ENCODE data around the gene ARHGEF3.

Gene ARHGEF3

DNA sequence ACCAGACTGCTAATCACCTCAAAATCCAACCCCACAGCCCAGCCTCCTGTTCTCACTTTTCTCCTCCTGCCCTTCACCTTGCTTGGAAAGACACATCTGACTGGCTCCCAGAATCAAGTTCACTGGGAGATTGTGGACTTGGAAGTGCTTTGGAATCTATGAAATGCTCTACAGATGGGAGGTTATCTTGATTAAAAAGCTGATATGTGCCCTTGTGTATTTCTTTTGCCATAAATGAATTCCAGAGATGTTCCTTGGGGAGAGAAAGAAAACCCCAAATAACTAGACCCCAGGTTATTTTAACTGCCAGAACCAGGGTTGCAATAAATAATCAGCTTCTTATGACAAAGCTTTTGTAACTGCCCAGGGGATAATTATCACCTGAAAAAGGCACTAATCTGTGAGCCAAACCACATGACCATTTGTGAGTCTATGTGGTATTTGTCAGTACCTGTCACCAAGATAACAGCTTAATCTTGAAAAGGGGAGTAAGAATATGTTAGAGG lies 21.7 kb upstream of the ARHGEF3 start:
- no peak for DNase-seq (ENCODE audit: low spot score)

DNA sequence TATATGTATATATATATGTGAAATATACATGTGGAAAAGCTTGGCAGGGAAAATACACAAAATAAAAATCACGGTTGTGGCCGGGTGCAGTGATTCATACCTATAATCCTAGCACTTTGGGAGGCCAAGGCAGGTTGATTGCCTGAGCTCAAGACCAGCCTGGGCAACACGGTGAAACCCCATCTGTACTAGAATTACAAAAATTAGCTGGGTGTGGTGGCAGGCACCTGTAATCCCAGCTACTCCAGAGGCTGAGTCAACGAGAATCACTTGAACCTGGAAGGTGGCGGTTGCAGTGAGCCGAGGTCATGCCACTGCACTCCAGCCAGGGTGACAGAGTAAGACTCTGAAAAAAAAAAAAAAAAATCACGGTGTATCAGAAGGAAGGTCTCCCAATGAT lies 20.8 kb upstream of the ARHGEF3 start:
- DNase-seq (ENCODE audit: low spot score), result no peak

DNA sequence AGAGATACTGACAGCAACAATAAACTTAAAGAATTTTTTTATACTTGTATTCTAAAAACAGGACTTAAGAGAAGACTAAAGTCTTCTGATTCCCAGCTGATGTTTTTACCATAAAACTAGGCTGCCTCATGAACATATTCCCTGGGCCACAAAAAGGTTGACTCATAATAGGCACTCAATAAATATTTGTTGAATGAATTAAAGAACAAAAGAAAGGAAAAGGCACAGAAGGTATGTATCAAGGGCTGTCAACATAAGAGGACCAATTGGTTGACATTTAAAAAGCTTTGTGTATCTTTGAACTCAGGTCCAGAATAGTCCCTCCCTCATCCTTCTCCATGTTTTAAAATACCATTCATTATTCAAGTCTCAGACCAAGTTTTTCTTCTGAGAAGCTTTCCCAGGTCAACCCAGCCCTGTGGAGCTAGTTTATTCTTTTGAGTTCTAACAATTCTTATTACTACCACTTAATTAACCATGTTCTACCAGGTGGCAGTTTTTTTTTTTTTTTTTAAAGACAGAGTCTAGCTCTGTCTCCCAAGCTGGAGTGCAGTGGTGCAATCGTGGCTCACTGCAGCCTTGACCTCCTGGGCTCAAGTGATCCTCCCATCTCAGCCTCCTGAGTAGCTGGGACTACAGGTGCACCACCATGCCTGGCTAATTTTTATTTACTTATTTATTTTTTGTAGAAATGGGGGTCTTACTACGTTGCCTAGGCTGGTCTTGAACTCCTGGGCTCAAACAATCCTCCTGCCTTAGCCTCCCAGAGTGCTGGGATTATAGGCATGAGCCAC lies 17.5 kb upstream of the ARHGEF3 start:
- DNase-seq (ENCODE audit: low spot score), result no peak

DNA sequence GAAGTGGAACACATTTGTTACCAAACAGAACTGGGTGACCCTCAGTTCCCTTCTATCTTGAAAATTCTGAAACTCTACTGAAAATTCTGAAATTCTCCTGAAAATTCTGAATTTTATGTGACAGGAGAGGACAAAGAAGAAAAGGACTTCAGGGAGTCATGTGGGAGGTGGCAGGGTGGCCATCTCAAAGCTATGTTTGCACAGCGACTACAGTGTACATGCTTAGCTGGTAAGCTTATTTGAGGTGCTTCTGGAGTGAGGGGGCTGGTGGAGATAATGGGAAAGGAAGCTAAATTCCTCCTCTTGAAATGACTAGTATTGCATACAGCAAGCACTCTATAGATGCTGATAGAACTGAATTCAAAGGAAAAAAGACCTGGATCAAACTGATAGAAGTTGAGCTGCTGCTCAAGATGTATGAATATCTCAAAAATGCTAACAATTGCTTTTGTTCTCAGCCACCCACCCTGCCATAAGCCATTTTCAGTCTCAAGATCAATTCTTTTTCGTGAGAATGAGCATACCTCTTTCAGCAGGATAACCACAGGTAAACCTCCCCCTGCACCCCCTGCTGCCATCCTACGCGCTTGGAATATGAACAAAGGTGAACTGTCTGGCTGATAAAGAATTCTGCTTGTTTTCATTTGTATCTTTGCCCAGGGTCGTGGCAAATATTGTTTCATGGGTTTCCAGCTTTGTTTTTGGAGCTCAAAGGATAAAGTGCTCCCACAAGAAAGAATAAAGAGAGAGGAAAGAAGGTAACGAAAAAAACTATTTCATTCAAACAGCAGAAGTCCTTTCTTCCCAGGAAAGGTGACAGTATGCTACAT lies 16.6 kb upstream of the ARHGEF3 start:
- no peak for DNase-seq (ENCODE audit: low spot score)

DNA sequence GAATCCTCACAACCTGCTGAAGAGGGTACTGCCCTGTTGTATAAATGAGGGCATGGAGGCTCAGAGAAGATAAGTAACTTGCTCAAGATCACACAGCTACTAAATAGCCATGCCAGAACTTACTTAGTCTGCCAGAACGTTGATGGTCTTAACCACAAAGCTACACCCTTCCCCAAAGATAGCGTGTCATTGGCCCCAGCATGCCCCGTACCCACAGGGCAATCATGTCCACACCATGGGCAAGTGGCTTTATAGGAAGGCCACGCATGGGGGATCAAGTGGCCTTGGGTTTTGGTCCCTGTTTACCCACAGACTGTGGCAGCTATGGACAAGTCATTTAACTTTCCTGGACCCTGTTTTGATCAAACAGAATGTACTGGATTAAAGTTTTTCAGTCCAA lies 15.9 kb upstream of the ARHGEF3 start:
- no peak for DNase-seq (ENCODE audit: low spot score)

DNA sequence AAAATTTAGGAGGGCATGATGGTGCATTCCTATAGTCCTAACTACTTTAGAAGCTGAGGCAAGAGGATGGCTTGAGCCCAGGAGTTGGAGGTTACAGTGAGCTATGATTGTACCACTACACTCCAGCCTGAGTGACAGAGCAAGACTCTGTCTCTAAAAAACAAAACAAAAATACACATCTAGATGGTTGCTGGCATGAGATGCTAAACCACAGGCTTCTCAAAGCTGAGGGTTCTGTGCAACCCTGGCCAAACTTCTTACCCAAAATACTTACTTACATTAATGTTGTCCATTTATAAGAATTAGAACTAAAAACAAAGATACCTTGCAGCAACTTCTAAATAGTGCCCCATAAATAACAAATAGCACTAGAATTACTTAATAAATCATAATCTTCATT lies 14.3 kb upstream of the ARHGEF3 start:
- DNase-seq (ENCODE audit: low spot score), result no peak

DNA sequence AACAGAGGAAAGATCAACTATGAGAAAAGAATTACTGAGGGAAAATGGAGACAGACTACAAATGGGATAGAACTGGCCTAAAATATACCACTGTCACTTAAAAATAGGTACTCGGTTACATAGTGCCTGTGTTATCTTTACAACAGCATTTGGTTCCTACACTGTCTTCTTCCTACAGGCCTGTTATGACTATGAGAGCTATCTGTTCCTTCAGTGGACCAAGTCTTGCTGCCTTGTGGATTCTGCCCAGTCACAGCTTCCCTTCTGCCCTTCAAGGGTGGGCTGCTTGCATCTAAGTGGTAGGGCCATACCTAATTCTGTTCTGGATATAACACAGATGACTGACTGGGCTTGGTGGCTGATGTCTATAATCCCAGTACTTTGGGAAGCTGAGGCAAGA lies 13.8 kb upstream of the ARHGEF3 start:
- DNase-seq (ENCODE audit: low spot score), result no peak

DNA sequence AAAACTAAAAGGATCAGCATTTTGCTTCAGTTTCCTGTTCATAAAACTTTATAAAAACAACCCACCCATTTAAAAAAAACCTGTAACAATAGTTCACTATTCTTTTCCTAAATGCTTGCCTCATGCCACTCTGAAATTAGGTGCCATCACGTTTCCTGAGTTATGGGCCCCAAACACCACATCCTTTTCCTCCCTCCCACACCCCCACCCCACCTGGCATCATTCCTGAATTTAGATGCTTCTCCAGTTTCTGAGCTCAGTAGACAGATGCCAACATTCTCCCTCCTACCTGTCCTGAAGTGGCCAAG lies 11.9 kb upstream of the ARHGEF3 start:
- no peak for DNase-seq (ENCODE audit: low spot score)

DNA sequence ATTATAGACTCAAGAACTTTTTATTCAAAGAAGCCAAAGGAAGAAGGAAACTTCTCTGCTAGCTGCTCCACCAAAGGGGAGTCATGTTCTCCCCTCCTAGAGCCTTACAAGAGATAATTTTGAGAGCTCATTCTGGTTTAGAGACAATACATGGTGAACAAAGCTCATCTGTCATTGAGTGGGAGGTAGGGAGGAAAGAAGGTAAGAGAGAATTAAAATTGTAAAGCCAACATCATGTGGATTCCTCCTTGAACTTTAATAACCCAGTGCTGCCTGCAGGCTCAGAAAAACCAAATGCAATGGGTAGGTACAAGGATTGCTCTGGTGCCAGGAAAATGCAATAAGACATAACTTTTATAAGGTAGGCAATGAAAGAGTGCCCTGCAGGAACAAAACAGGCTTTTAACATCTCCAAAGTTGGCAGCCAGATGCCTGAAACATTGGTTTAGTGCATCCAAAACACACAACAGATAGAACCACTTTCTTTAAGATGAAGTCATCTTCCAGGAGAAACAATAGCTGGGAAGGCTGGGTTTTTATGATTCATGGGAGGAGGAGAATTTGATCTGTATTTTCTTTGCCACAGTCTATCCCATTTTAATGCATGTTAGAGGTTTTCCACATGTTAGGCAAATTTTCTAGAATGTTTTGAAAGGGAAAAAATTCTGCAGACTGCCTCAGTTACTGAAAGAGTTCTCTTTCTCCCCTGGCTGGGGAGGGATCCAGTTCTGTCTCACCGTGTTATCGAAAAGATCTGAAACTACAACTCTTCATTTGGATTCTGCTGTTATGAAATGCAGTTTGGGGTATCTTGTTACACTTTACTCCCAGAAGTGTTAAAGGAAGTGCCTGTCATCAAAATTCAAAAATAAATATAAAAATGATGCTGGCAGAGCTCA lies 11.3 kb upstream of the ARHGEF3 start:
- no peak for DNase-seq (ENCODE audit: low spot score)

DNA sequence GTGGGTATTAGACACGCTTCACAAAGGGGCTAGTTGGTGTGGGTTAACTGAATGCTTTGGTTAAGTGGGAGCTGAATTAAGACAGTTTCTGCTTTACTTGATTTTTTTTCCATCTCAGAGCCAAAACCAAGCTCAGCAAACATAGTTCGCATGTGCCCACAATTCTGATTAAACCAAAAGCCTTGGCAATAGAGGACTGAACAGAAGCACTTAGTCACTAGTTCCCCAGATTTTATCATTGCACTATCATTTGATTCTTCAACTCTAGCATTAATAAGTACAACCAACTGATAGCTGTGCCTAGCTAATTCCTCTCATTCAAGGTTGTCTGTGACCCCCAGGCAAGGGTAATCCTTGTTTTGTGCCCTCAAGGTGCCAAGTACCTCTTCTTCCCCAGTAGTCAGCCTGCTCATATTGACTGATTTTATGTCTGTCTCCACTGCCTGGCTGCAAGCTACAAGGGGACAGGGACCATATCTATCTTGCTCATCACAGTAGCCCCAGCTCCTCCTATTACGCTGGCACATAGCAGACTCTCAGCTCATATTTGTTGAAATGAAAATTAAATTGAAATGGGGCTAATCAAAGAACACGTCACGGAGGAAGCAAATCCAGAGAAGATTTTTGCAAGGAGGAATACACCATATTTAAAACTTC lies 9.9 kb upstream of the ARHGEF3 start:
- DNase-seq (ENCODE audit: low spot score), result no peak

DNA sequence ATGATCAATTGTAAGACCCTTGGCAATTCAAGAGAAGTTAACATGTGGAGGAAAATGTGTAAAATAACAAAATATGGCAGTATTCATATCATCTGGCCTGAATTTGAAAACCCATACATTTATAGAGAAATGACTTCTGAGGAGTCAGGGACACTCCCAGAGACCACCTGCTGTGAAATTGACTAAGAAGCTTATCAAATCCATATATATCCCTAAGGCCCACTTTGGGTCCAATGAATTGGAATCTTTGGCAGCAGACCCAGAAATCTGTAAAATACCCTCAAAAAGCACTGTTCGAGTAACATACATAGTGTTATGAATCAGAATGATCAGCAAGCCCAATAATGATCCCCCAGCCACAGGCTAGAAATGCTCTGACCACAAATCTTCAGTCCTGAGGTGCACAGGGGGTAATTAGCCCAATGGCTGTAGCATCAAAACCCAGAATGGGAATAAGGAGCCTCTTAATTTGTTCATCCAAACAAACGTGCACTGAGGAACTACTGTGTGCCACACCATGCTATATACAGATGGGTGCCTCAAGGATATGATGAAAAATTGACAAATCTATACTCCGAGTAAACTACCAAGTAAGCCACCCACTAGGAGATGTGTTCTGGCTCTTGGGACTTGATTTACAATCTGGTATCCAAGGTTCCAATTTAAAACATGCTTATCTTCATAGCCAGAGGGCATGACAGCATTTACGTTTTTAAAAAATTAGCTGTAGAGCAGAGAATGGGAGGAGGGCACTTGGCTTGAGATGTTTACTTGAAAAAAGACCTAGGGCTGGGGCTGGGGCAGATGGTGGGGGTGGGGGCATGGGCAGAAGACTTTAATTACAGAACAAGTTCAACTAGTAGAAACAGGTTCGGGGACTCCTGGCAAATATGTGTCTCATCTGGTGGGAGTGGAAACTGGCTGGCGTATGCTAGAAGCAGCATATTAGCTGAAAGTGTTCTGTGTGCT lies 9.1 kb upstream of the ARHGEF3 start:
- no peak for DNase-seq (ENCODE audit: low spot score)

DNA sequence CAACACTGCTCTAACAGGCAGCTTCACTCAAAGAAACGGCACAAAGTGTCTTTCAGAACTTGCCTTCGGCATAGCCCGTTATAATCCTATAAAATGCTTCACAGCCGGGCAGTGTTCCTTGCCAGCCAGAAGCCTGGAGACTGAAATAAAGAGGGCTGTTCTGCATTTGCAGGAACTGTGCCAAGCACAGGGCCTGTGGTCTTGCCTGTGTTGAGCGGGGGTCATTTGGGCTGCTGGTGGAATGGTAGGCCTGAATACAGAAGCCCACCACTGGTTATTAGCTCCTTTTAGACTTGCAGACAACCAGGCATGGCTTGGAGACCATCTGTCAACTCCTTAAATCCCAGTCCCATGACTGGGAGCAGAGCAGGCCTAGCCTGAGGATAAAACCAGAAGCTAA lies 4.7 kb upstream of the ARHGEF3 start:
- DNase-seq (ENCODE audit: low spot score), result no peak

DNA sequence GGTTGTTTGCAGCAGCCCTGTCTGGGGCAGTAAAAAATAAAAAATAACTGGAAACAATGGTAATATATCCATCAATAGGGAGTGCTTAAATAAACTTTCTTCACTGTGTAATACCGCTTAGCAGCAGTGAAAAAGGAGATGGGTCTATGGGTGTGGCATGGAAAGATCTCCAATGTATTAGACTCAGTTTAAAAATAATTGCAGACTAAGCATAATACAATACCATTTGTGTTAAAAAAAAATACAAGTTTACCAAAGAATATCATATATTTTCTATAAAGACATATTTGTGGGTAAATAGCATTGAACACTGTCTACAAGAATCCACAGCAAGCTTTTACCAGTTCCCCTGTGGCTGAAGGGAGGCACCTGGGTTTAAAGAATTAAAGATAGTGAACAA lies 1.0 kb upstream of the ARHGEF3 start:
- no peak for DNase-seq (ENCODE audit: low spot score)

DNA sequence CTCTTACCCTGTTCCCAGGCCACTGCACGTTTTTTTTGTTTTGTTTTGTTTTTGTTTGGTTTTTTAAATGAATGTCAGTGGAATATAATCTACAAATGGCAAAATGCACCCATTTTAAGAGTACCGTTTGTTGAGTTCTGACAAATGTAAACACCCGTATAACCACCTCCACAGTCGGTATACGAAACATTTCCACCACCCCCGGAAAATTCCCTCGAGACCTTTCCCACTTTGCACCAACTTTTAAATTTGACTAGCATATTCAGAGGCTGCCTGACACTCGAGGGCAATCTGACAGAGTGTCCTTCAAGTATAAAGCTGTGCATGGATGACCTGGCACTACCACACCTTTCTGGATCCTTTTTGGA lies 613 bp upstream of the ARHGEF3 start:
- no peak for DNase-seq (ENCODE audit: low spot score)

DNA sequence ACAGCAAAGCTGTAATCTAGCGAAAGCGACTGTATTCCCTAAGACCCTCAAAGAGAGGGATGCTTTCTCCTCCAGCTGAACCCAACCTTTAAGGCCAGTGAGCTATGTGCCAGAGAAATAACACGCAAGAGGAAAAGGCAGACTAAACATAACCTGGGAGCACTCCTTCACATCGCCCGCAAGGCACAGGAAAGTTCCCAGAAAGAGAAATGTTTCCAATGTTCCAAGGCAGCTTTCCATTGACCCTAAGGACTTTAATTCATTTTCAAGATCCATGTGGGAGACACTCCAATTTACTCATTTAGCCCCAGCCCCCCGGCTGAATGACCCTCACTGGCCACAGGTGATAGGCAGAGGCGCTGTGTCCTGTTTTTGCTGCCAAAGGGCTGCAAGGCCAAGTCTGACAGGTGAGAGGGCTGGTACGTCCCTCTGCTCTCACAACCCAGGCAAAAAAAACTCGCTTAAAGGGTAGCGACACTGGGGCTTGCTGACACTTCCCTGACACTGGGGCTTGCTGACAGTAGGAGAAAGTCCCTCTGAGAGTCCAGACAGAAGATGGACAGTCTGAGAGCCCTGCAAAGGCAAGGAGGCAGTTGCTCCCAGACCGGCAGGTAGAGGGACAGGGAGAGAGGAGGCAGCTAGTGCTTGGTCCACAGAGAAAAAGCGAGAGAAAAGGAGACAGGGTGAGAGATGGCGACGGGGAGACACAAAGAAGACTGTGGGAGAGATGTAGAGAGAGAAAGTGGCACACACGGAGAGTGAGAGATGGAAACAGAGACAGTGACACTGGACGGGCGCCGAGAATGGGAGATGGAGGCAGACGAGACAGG lies 702 bp downstream of the ARHGEF3 start:
- DNase-seq (ENCODE audit: low spot score), result peak; percentile 38

DNA sequence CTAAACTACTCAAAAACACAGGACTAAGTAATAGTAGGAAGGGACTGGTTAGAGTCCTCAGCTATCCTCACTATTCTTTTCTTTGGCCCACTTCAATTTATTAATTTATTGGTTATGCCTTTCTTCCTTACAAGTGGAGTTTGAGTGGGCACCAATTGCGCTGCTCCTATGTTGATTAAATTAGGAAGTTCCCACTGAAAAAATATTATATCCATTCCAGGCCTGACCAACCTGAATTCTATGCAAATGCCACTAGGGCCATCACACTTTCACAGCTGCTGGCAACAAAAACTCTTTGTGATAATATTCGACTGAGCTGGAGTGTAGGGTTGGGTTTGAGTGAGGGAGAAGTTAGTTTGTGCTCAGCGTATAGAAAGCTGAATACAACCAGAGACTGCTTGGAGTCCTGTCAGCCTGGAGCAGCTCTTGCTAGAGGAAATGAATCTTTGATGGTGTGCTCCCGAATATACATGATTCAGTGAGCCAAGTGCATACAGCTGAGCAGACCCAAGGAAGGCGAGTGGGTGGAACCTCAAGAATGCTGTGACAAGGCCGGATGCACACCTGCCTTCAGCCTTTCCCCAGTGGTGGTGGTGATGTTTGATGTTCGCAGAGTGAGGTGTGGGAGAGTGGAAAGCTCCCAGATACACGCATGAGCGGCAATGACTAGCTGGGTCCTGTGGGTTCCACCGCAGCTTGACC lies 1.5 kb downstream of the ARHGEF3 start:
- DNase-seq (ENCODE audit: low spot score), result peak; percentile 83

DNA sequence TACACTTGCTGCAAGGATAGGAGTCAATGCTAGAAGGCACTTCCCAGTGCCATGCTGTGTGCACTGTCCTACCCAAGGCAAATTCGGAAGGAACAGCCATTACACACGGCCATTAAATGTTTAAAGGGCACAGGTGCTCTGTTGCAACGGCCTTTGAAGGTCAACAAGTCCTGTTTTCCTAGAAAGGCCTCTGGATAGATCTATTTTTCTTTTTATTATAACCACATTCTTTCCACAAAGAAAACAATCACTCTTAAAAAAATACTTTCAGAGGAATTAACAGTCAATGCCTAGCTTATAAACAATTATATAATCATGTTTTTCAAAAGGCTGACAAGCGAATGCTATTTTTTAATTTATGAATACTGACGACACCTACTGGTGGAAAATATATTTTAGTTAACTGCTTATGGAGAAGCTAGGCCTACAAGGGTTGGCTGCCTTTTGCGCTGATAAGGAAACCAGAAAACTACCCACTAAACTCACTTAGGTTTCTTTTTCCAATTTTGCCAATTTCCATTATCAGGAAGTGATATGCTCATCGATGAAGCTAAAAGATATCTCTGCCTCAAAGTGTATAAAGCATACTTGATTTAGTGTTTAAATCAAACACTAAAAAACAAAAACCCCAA lies 2.4 kb downstream of the ARHGEF3 start:
- DNase-seq (ENCODE audit: low spot score), result peak; percentile 88

DNA sequence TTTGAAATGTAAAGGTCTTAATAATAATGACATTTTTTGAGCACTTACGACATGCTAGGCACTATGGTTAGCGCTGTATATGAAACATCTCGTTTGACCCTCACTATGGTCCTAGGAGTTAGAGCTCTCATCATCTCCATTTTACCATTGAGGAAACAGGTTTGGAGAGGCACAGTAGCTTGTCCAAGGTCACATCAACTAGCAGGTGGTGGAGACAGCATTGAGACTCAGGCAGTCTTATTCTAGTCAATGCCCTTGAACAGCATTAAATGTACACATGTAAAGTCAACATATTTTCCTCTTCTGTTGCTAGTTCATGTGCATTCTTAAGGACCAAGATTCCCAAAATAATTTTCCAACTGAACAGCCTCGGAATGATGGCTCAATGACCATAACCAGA lies 4.8 kb downstream of the ARHGEF3 start:
- DNase-seq (ENCODE audit: low spot score), result no peak

DNA sequence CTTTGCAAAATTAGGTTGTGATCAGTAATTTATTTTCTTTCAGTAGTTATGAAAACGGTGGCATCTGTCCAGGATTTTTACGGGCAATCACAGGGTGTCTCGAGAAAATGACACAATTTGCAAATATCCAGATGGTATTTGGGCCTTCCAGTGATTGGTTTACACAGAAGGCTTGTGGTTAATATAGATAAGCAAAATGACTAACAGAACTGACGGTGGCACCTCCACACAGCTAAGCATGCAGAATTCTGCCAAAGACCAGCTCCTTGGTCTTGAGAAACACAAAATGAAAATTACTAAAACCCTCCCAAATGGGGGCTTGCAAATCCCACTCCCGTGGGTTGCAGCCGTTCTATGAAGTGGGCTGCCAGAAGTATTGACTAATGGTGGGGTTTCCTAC lies 5.5 kb downstream of the ARHGEF3 start:
- peak; percentile 71 for DNase-seq (ENCODE audit: low spot score)
